G401 (cell line): Measurements from ENCODE around the gene PTPRF. TPM values are rescaled to one million over a fixed set of nuclear protein-coding genes. Genes with fewer than 3 reads are reported as not detected.

ENCODE experiments used
- DNase-seq: peaks from one replicate; pipeline ENCODE4 v3.0.0-alpha.2; 2015; ENCODE audit warnings: low spot score
- in situ Hi-C: cut with HindIII; loops from 2 replicates; pipeline ENCODE4 v1.10.0; 2016; ENCODE audit warnings: low sequenced_read_pairs, mixed read lengths
- total RNA-seq: library from RNA; depleted of rRNA; stranded (reverse); fragments of >200 nt; shearing (Covaris generic); gene quantifications from 2 replicates; pipeline ENCODE4 v1.2.3, GENCODE V29; 2014; rRNA removed

Gene PTPRF
- total RNA-seq, 1 experiment from 2014 or later: 61.3 TPM

GRCh38 chr1:43671193-43671592 is 140.5 kb downstream of the PTPRF start:
- in situ Hi-C loops: no loop called here
- no peak for DNase-seq

GRCh38 chr1:43671626-43672330 is 141.1 kb downstream of the PTPRF start:
- DNase-seq: no peak
- in situ Hi-C loops: no loop called here

GRCh38 chr1:43673261-43673660 is 142.6 kb downstream of the PTPRF start:
- in situ Hi-C loops: no loop called here

More at GRCh38 chr1:43673261-43673660, 142.6 kb downstream of the PTPRF start:
- DNase-seq: no peak

Other genes with a start within 250 kb of the PTPRF start
- not detected in 2 replicates for gene C1orf210, start 245.3 kb upstream of the PTPRF start, total RNA-seq
- not detected in 2 replicates for gene TIE1, start 229.9 kb upstream of the PTPRF start, total RNA-seq
- gene MPL, start 193.1 kb upstream of the PTPRF start, total RNA-seq: not detected in 2 replicates
- gene CDC20, start 171.9 kb upstream of the PTPRF start, total RNA-seq: 263 and 289 TPM in 2 replicates
- gene ELOVL1, start 162.9 kb upstream of the PTPRF start, total RNA-seq: 65.2 and 69.7 TPM in 2 replicates
- gene MED8, start 141.1 kb upstream of the PTPRF start, total RNA-seq: 36.2 and 42.2 TPM in 2 replicates
- 4.4 and 7.0 TPM in 2 replicates for gene SZT2, start 141.0 kb upstream of the PTPRF start, total RNA-seq
- 22.3 and 30.1 TPM in 2 replicates for gene HYI, start 77.0 kb upstream of the PTPRF start, total RNA-seq
- gene KDM4A, start 119.3 kb downstream of the PTPRF start, total RNA-seq: 41.8 and 48.2 TPM in 2 replicates
- 14.2 and 15.7 TPM in 2 replicates for gene ST3GAL3, start 176.7 kb downstream of the PTPRF start, total RNA-seq